Measurements from ENCODE around the gene SERPINH1. TPM values are rescaled to one million over a fixed set of nuclear protein-coding genes. Genes with fewer than 3 reads are reported as not detected.

The SERPINH1 gene
- total and polyA plus RNA-seq, 2 of the 13 experiments (the other 11 are each of a cell fraction or from before 2014, with no cell fraction given), result 83.6 to 83.8 TPM

DNA sequence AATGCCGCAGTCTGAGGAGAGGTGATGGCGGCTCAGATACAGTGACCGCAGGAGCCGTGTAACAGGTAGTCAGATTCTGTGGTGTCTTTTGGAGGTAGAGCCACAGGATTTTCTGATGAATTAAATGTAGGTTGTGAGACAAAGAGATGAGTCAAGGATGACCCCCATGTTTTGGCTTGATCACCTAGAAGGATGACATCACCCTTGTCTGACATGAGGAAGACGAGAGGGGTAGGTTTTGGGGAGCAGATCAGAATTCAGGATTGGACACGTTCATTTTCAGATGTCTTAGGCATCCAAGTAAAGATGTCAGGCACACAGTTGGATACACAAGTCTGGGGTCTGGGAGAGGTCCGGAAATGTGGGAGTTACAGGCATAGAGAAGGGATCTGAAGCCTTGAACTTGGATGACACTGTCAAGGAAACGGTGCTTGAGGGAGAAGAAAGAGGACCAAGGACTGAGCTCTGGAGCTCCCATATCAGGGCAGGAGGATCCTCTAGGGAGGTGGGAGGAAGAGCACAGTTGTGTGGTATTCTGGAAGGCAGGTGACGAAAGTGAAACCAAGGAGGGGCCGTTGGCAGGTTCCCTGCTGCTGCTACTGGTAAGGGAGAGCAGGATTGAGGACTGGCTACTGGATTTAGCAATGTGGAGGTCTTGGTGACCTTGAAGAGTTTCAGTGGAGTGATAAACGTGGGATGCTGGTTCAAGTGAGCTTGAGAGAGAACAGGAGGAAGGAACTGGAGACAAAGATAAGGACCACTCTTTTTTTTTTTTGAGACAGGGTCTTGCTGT, 23.7 kb upstream of the SERPINH1 start (continued):
- TF ChIP-seq XBP1 (CRISPR knock-in tag; IDR thresholded peaks at IDR 0.05) (no peak), ATF7 (IDR thresholded peaks at IDR 0.05) (peak; percentile 81), ATF7 (CRISPR knock-in tag; IDR thresholded peaks at IDR 0.05) (no peak), DR1 (CRISPR knock-in tag; IDR thresholded peaks at IDR 0.05) (no peak)
- TF ChIP-seq, protein P1, sequence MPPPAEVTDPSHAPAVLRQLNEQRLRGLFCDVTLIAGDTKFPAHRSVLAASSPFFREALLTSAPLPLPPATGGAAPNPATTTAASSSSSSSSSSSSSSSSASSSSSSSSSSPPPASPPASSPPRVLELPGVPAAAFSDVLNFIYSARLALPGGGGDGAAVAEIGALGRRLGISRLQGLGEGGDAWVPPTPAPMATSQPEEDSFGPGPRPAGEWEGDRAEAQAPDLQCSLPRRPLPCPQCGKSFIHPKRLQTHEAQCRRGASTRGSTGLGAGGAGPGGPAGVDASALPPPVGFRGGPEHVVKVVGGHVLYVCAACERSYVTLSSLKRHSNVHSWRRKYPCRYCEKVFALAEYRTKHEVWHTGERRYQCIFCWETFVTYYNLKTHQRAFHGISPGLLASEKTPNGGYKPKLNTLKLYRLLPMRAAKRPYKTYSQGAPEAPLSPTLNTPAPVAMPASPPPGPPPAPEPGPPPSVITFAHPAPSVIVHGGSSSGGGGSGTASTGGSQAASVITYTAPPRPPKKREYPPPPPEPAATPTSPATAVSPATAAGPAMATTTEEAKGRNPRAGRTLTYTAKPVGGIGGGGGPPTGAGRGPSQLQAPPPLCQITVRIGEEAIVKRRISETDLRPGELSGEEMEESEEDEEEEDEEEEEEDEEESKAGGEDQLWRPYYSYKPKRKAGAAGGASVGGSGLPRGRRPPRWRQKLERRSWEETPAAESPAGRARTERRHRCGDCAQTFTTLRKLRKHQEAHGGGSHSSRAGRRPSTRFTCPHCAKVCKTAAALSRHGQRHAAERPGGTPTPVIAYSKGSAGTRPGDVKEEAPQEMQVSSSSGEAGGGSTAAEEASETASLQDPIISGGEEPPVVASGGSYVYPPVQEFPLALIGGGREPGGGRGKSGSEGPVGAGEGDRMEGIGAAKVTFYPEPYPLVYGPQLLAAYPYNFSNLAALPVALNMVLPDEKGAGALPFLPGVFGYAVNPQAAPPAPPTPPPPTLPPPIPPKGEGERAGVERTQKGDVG (CRISPR knock-in tag; IDR thresholded peaks at IDR 0.05; ENCODE audit: borderline replicate concordance), result no peak

DNA sequence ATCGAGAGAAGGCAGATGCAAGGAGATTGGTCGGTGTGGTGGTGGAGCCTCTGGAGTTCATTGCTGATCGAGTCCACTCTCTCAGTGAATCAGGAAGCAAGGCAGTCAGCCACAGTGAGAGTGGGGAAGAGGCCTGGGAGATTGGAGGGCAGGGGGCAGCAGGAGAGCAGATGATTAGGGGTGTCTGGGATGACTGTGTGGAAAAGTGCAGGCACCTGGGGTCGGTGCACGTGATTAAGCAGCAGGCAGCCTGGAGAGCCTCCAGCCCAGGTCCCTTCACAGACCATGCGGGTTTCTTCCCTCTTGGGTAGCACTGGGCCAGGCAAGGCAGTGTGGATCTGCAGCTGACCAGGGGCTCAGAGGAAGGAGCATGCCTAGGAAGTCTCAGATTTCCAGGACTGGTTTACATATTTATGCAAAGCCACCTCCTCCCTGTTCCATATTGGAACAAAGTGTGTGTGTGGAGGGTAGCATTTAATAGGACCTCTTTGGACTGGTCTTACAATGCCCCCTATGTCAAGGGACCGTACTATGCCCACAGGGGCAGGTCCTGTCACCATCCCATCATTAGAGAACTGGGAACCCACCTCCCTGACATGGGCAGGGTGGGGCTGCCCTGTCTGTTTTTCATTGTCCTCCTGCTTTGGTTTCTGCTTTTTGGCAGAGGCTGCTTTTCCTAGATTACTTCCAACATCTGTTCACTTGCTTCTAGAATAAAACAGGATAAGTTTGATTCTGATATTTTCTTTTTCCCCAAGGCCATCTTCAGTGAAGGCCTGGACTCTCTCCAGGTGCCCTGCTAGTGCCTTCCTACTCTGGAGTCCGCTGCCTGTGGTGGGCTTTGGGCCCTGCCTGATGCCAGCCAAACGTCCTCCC, 22.4 kb upstream of the SERPINH1 start:
- H2AFZ ChIP-seq (ENCODE audit: low read length), result no peak overlapping the region
- in situ Hi-C loops (cut with HindIII; ENCODE audit: extremely low pct_ligation_motif_present, low pct_unique_long_range_greater_than_20kb) (loop anchor here (5.0 kb wide), 1 partner anchor 38 kb away; no protein-coding TSS in a partner anchor), intact Hi-C loops (cut with micrococcal nuclease; ENCODE audit: unreplicated experiment) (no loop called here)
- CTCF ChIA-PET (ENCODE audit: low intra/inter-chr PET ratio, low total read pairs), result no interaction called here
- H3K4me3 ChIP-seq (replicated peaks in 1 of 3; ENCODE audit: insufficient read depth in 1 of 3, low read depth in 2 of 3, low read length in 3 of 3), result no peak overlapping the region
- POLR2A ChIA-PET, result no interaction called here
- 48% methylated on average over 7 of the region's 9 CpGs for WGBS (ENCODE audit: low lambda C conversion rate)
- H3K27me3 ChIP-seq (ENCODE audit: control insufficient read depth in 1 of 2, insufficient read depth in 2 of 2, low read length in 2 of 2), result peaks cover 4 to 41% of the 10 kb centered on the region in 2 experiments; a peak in 4 of 5 replicates
- DNase-seq (ENCODE audit: low spot score), result no peak
- H3K9me3 ChIP-seq (ENCODE audit: low read length), result no peaks in the 10 kb centered on the region
- BruUV-seq (replicated peaks), result no TSS peak
- no peaks in the 10 kb centered on the region for H3K36me3 ChIP-seq (replicated peaks in 1 of 2; ENCODE audit: control insufficient read depth in 1 of 2, insufficient read depth in 2 of 2, low read length in 2 of 2)
- TF ChIP-seq ZNF441 (CRISPR knock-in tag; IDR thresholded peaks at IDR 0.05; ENCODE audit: borderline replicate concordance), result no peak
- TF ChIP-seq, protein P2, sequence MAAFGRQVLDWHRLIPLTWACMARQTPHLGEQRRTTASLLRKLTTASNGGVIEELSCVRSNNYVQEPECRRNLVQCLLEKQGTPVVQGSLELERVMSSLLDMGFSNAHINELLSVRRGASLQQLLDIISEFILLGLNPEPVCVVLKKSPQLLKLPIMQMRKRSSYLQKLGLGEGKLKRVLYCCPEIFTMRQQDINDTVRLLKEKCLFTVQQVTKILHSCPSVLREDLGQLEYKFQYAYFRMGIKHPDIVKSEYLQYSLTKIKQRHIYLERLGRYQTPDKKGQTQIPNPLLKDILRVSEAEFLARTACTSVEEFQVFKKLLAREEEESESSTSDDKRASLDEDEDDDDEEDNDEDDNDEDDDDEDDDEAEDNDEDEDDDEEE (CRISPR knock-in tag; IDR thresholded peaks at IDR 0.05), result no peak
- TF ChIP-seq, protein P3, sequence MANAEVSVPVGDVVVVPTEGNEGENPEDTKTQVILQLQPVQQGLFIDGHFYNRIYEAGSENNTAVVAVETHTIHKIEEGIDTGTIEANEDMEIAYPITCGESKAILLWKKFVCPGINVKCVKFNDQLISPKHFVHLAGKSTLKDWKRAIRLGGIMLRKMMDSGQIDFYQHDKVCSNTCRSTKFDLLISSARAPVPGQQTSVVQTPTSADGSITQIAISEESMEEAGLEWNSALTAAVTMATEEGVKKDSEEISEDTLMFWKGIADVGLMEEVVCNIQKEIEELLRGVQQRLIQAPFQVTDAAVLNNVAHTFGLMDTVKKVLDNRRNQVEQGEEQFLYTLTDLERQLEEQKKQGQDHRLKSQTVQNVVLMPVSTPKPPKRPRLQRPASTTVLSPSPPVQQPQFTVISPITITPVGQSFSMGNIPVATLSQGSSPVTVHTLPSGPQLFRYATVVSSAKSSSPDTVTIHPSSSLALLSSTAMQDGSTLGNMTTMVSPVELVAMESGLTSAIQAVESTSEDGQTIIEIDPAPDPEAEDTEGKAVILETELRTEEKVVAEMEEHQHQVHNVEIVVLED (CRISPR knock-in tag; IDR thresholded peaks at IDR 0.05; ENCODE audit: borderline replicate concordance), result no peak
- TF ChIP-seq DR1 (CRISPR knock-in tag; IDR thresholded peaks at IDR 0.05), result no peak
- no peaks in the 10 kb centered on the region for H4K20me1 ChIP-seq (ENCODE audit: insufficient read depth, low read length)
- H3K27ac ChIP-seq (ENCODE audit: extremely low read length, insufficient read depth, low read length), result no peak overlapping the region
- no peak for ATAC-seq
- no peak overlapping the region for H3K4me2 ChIP-seq (ENCODE audit: low read depth, low read length)
- H3K9ac ChIP-seq (ENCODE audit: insufficient read depth, low read depth, low read length), result no peak overlapping the region
- peaks cover 33% of the 10 kb centered on the region for H3K4me1 ChIP-seq (ENCODE audit: insufficient read depth, low read length)
- no peak for FAIRE-seq
- no peaks in the 10 kb centered on the region for H3K79me2 ChIP-seq (ENCODE audit: insufficient read depth, low read length)

All from HepG2 (cell line).